Endothelial cell of umbilical vein (primary cell): ENCODE measurements around the gene LKAAEAR1. TPM values are rescaled to one million over a fixed set of nuclear protein-coding genes. Genes with fewer than 3 reads are reported as not detected.

ENCODE experiments used
- BruUV-seq: library from RNA; stranded (reverse); fragments of 400-500 nt; replicated peaks from 2 replicates; lab custom pipeline; 2021; lab: Mats Ljungman, UMichigan
- CTCF ChIA-PET: fragments of 300-600, 350-600 bp; sonication (Branson Sonifier 250); formaldehyde crosslinking; loops from one replicate; lab custom pipeline; 2021; ENCODE audit warnings: antibody characterized with exemption, inconsistent platforms; lab: Charles Lee
- POLR2A ChIA-PET: fragments of 300-600, 350-600 bp; sonication (Branson Sonifier 250); formaldehyde crosslinking; loops from one replicate; lab custom pipeline; 2021; ENCODE audit warnings: antibody characterized with exemption, inconsistent platforms; lab: Charles Lee
- DNase-seq: peaks from one replicate; pipeline ENCODE4 v3.0.0-alpha.2; 2011; ENCODE audit warnings: low read depth, low spot score
- FAIRE-seq: peaks from 2 replicates; lab custom pipeline; 2011; peaks lifted over from hg19 to GRCh38; lab: Jason Lieb, UNC
- H2AFZ ChIP-seq: 2 replicates; pipeline ENCODE4 v1.6.0; 2012; ENCODE audit warnings: low read depth, low read length, control low read depth, inconsistent platforms
- H3K27ac ChIP-seq: 2 replicates; pipeline ENCODE4 v1.5.1; 2011; ENCODE audit warnings: low read depth, mild to moderate bottlenecking, control low read depth, low read length, moderate library complexity; ENCODE audit not compliant: insufficient read depth
- H3K27me3 ChIP-seq, 2 experiments: 2 replicates each; pipeline versions ENCODE4 v1.6.0 to v1.6.1; 2011; ENCODE audit warnings: low read length in 2 of 2, mixed read lengths in 1 of 2; ENCODE audit not compliant: control insufficient read depth in 2 of 2, insufficient read depth in 2 of 2
- H3K36me3 ChIP-seq, 2 experiments: 2 replicates in 1 of 2; 3 replicates in 1 of 2; pipeline ENCODE4 v1.5.1; 2011; ENCODE audit warnings: low read length in 2 of 2, mild to moderate bottlenecking in 1 of 2, moderate library complexity in 1 of 2; ENCODE audit not compliant: control insufficient read depth in 2 of 2, insufficient read depth in 2 of 2; ENCODE audit errors: extremely low read depth in 1 of 2
- H3K4me1 ChIP-seq: 3 replicates; pipeline ENCODE4 v1.5.1; 2011; ENCODE audit warnings: mild to moderate bottlenecking, low read length; ENCODE audit not compliant: control insufficient read depth, insufficient read depth; ENCODE audit errors: extremely low read depth
- H3K4me2 ChIP-seq: 2 replicates; pipeline ENCODE4 v1.6.1; 2011; ENCODE audit warnings: low read length, control low read depth, mixed read lengths; ENCODE audit not compliant: insufficient read depth
- H3K4me3 ChIP-seq, 3 experiments: fragments of 200-600 bp in 1 of 3; sonication (generic), shearing (Covaris generic) in 1 of 3; replicated peaks in 1 of 3; 2 replicates each; pipeline ENCODE4 v1.5.1; 2011 to 2016; ENCODE audit warnings: control low read depth in 3 of 3, low read length in 3 of 3, mild to moderate bottlenecking in 2 of 3, inconsistent platforms in 1 of 3, low read depth in 1 of 3, moderate library complexity in 1 of 3; ENCODE audit not compliant: insufficient read depth in 1 of 3
- H3K79me2 ChIP-seq: 2 replicates; pipeline ENCODE4 v1.6.0; 2012; ENCODE audit warnings: low read length, inconsistent platforms; ENCODE audit not compliant: control insufficient read depth, insufficient read depth
- H3K9ac ChIP-seq: replicated peaks from 2 replicates; pipeline ENCODE3; 2011; ENCODE audit warnings: low read length, control low read depth; ENCODE audit not compliant: insufficient read depth; ENCODE audit errors: extremely low read depth
- H3K9me1 ChIP-seq: replicated peaks from 3 replicates; pipeline ENCODE4 v1.6.0; 2011; ENCODE audit warnings: mild to moderate bottlenecking, low read length; ENCODE audit not compliant: control insufficient read depth, insufficient read depth; ENCODE audit errors: extremely low read depth
- H3K9me3 ChIP-seq: replicated peaks from 2 replicates; pipeline ENCODE4 v1.5.1; 2012; ENCODE audit warnings: low read length, inconsistent platforms; ENCODE audit not compliant: control insufficient read depth, insufficient read depth
- H4K20me1 ChIP-seq: replicated peaks from 2 replicates; pipeline ENCODE3; 2011; ENCODE audit warnings: mild to moderate bottlenecking, low read length; ENCODE audit not compliant: control insufficient read depth, insufficient read depth; ENCODE audit errors: extremely low read depth
- EZH2 ChIP-seq: IDR thresholded peaks from 2 replicates; pipeline ENCODE4 v1.6.1; 2012; ENCODE audit warnings: borderline replicate concordance, low read depth, mild to moderate bottlenecking, moderate library complexity, low read length, inconsistent platforms; ENCODE audit not compliant: severe bottlenecking
- FOS ChIP-seq: IDR thresholded peaks from 2 replicates; pipeline ENCODE4 v1.6.1; 2011; ENCODE audit warnings: mild to moderate bottlenecking, low read length, moderate library complexity, borderline replicate concordance; ENCODE audit not compliant: insufficient read depth
- GATA2 ChIP-seq: IDR thresholded peaks from 2 replicates; pipeline ENCODE4 v1.7.0; 2011; ENCODE audit warnings: low read depth, mild to moderate bottlenecking, moderate library complexity, mixed read lengths, low read length; ENCODE audit not compliant: insufficient read length, insufficient read depth
- JUN ChIP-seq: IDR thresholded peaks from 2 replicates; pipeline ENCODE4 v1.6.1; 2011; ENCODE audit warnings: borderline replicate concordance, low read depth; ENCODE audit not compliant: insufficient read length, insufficient read depth
- MYC ChIP-seq: IDR thresholded peaks from one replicate; pipeline ENCODE4 v1.6.1; 2011; ENCODE audit warnings: mild to moderate bottlenecking, low read depth, low read length
- POLR2A ChIP-seq: IDR thresholded peaks from 2 replicates; pipeline ENCODE4 v1.6.1; 2012; ENCODE audit warnings: low read depth, mild to moderate bottlenecking, control low read depth, low read length
- POLR2AphosphoS5 ChIP-seq: IDR thresholded peaks from 2 replicates; pipeline ENCODE4 v1.6.1; 2012; ENCODE audit warnings: low read depth, mild to moderate bottlenecking, control low read depth, low read length, moderate library complexity; ENCODE audit not compliant: insufficient read depth
- dilution Hi-C: fragments of 300-500 bp; cut with MboI; formaldehyde crosslinking; loops from one replicate; pipeline ENCODE4 v1.15.0; 2019; ENCODE audit warnings: low sequenced_read_pairs; ENCODE audit not compliant: extremely low pct_ligation_motif_present
- intact Hi-C: fragments of 100-400 bp; cut with micrococcal nuclease; formaldehyde crosslinking; loops from one replicate; pipeline ENCODE4 v1.10.0; 2022
- polyA plus RNA-seq, 4 experiments: library from polyadenylated mRNA; depleted of rRNA in 3 of 4; stranded (reverse) in 3 of 4; unstranded in 1 of 4; fragments of >200 nt; gene quantifications; 2 replicates each; pipeline versions ENCODE4 v1.2.1 to v1.2.3, GENCODE V29; 2011 to 2012; ENCODE audit warnings: missing spikeins in 1 of 4
- total RNA-seq: library from RNA; stranded (reverse); gene quantifications from 2 replicates; pipeline ENCODE4 v1.2.3, GENCODE V29; 2021
- TF ChIP-seq, protein P1 (sequence below): IDR thresholded peaks from 2 replicates; pipeline ENCODE4 v1.6.1; 2011; ENCODE audit not compliant: insufficient read depth, insufficient read length
- TF ChIP-seq, protein P2 (sequence below), 2 donors: IDR thresholded peaks; 1 replicate in 1 of 2; 2 replicates in 1 of 2; pipeline ENCODE4 v1.5.1; 2011; ENCODE audit warnings: low read length in 2 of 2, mild to moderate bottlenecking in 2 of 2, moderate library complexity in 2 of 2, control low read depth in 1 of 2, inconsistent platforms in 1 of 2, low read depth in 1 of 2; ENCODE audit not compliant: insufficient read depth in 1 of 2; ENCODE audit errors: extremely low read depth in 1 of 2

The LKAAEAR1 gene
- total and polyA plus RNA-seq, 2 donors (not counting 3 experiments of a cell fraction or from before 2014, with no cell fraction given), result 0.29 TPM; not detected in 1

DNA sequence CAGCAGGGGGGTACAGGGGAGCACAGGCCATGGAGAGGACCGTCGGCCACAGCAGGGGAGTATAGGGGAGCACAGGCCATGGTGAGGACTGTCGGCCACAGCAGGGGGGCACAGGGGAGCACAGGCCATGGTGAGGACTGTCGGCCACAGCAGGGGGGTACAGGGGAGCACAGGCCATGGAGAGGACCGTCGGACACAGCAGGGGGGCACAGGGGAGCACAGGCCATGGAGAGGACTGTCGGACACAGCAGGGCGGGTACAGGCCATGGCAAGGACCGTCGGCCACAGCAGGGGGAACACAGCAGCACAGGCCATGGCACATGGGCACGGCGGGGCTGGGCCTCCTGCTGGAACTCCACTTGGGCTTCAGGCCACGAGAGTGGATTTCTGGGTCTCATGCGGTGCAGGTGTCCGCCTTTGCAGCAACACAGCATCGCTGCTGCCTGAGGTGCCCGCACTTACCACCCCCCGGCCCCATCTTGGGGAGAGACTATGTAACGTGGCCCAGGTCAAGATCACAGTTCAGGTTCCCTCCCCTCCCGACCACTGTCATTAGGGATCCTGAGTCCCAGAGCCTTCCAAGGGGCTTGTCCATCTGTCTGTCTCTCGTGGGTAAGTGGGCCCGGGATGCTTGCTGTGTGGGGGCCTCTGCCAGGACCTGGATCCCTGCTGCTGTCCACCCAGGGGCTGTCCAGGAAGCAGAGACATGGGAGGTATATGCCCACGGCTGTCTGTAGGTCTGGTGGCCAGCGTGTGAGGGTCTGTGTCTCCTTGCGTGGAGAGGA is 20.7 kb upstream of the LKAAEAR1 start:
- ChIA-PET POLR2A (no interaction called here), CTCF (no interaction called here)
- TF ChIP-seq MYC (no peak), POLR2A (no peak), FOS (no peak), EZH2 (no peak), GATA2 (no peak), JUN (no peak), POLR2AphosphoS5 (no peak)
- TF ChIP-seq, protein P1, sequence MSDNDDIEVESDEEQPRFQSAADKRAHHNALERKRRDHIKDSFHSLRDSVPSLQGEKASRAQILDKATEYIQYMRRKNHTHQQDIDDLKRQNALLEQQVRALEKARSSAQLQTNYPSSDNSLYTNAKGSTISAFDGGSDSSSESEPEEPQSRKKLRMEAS, result no peak
- TF ChIP-seq, protein P2, sequence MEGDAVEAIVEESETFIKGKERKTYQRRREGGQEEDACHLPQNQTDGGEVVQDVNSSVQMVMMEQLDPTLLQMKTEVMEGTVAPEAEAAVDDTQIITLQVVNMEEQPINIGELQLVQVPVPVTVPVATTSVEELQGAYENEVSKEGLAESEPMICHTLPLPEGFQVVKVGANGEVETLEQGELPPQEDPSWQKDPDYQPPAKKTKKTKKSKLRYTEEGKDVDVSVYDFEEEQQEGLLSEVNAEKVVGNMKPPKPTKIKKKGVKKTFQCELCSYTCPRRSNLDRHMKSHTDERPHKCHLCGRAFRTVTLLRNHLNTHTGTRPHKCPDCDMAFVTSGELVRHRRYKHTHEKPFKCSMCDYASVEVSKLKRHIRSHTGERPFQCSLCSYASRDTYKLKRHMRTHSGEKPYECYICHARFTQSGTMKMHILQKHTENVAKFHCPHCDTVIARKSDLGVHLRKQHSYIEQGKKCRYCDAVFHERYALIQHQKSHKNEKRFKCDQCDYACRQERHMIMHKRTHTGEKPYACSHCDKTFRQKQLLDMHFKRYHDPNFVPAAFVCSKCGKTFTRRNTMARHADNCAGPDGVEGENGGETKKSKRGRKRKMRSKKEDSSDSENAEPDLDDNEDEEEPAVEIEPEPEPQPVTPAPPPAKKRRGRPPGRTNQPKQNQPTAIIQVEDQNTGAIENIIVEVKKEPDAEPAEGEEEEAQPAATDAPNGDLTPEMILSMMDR (IDR thresholded peaks at IDR 0.05; ENCODE audit: extremely low read depth in 1 of 2, insufficient read depth in 1 of 2, low read depth in 1 of 2, low read length in 2 of 2), result no peak
- H3K79me2 ChIP-seq, result no peaks in the 10 kb centered on the region
- BruUV-seq, result no TSS peak
- no peaks in the 10 kb centered on the region for H3K36me3 ChIP-seq
- H3K9me3 ChIP-seq, result no peaks in the 10 kb centered on the region
- no peak overlapping the region for H3K27ac ChIP-seq
- H3K4me2 ChIP-seq, result no peak overlapping the region
- FAIRE-seq (no peak), DNase-seq (no peak)
- H2AFZ ChIP-seq, result no peak overlapping the region
- peaks cover 19 to 22% of the 10 kb centered on the region in 2 experiments for H3K27me3 ChIP-seq
- H3K9me1 ChIP-seq, result no peaks in the 10 kb centered on the region
- no peak overlapping the region for H3K9ac ChIP-seq
- no peaks in the 10 kb centered on the region for H3K4me1 ChIP-seq
- dilution Hi-C loops (no loop called here), intact Hi-C loops (no loop called here)
- no peaks in the 10 kb centered on the region for H4K20me1 ChIP-seq
- H3K4me3 ChIP-seq, result no peak overlapping the region
